Measurements from ENCODE around the gene ATP8B1. TPM values are rescaled to one million over a fixed set of nuclear protein-coding genes. Genes with fewer than 3 reads are reported as not detected.

ATP8B1 gene
- total RNA-seq, 1 experiment from 2014 or later, result 1.1 TPM

DNA sequence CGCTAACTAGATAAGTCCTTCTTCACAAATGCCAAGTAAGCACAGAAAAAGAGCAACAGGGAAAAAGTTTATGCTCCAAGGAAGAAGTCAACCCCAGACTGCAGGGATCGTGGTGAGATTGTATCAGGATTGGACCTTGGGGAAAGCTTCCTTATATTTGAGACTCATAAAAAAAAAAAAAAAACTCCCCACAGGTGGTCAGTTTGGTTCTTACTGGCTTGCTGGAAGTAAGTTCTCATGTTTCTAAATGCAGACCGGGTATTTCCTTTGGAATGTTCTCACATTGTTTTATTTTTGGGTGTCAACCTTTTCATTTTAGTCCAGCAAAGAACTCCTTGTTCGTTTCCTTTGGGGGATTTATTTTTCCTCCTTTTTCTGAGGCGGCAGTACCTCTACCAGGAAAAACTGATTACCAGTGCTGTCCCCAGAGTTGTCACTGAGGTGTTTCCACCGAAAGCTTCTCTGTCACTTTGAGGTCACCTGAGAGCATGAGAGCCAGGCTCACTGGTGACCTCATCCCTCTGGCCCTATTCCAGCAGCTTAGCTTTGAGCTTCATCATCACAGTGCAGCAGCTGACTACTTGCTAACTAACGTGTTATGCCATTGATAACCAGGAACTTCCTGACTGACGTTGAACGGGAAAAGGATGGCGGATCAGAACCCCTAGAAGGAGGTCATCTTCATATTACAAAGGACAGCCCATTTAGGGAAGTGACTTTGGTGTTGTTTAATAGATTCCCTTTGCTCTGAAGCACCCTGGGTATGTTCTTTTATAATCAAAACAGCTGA, 16.8 kb upstream of the ATP8B1 start:
- Histone ChIP-seq H2BK5ac (ENCODE audit: insufficient read length, low read length) (no peak overlapping the region), H3K4me2 (ENCODE audit: insufficient read depth, insufficient read length, low read length) (no peak overlapping the region), H3K27me3 (ENCODE audit: insufficient read depth, low read length) (no peaks in the 10 kb centered on the region), H3K9ac (ENCODE audit: extremely low read depth, insufficient read length, low read length) (no peak overlapping the region), H2AK5ac (ENCODE audit: insufficient read length, low read length) (no peak overlapping the region), H3K79me2 (ENCODE audit: insufficient read depth, low read length) (no peaks in the 10 kb centered on the region), H3K9me3 (ENCODE audit: control insufficient read depth, low read depth, low read length) (no peaks in the 10 kb centered on the region), H3K27ac (ENCODE audit: insufficient read length, low read depth, low read length) (no peak overlapping the region), H3K56ac (ENCODE audit: insufficient read length, low read depth, low read length) (no peak overlapping the region), H3K4me1 (ENCODE audit: insufficient read depth, low read length) (no peaks in the 10 kb centered on the region), H2BK120ac (ENCODE audit: low read depth, low read length, poor library complexity, severe bottlenecking) (no peak overlapping the region), H2BK12ac (ENCODE audit: insufficient read length, low read depth, low read length) (no peak overlapping the region), H2BK20ac (ENCODE audit: low read depth, low read length, poor library complexity, severe bottlenecking) (no peak overlapping the region), H3K23ac (ENCODE audit: insufficient read length, low read depth, low read length) (no peak overlapping the region), H2BK15ac (ENCODE audit: low read depth, low read length) (no peak overlapping the region), H3K18ac (ENCODE audit: insufficient read length, low read depth, low read length) (no peak overlapping the region), H4K20me1 (ENCODE audit: control insufficient read depth, insufficient read depth, insufficient read length) (no peaks in the 10 kb centered on the region), H3K79me1 (ENCODE audit: insufficient read depth, low read depth, low read length, poor library complexity, severe bottlenecking) (no peaks in the 10 kb centered on the region), H4K91ac (ENCODE audit: insufficient read length, low read depth, low read length) (no peak overlapping the region), H3K23me2 (ENCODE audit: insufficient read length, low read depth, low read length, poor library complexity, severe bottlenecking) (no peaks in the 10 kb centered on the region), H2AFZ (ENCODE audit: low read length) (no peak overlapping the region), H4K5ac (ENCODE audit: insufficient read length, low read depth, low read length) (no peak overlapping the region), H3K4ac (ENCODE audit: low read depth, low read length) (no peak overlapping the region), H3T11ph (ENCODE audit: low read length) (no peak overlapping the region), H4K8ac (replicated peaks; ENCODE audit: insufficient read length, low read depth, low read length) (no peak overlapping the region), H3K14ac (ENCODE audit: insufficient read depth, low read length) (no peak overlapping the region)
- Mint-ChIP-seq H3K4me3 (no peak overlapping the region), H3K27me3 (ENCODE audit: low read depth) (peaks cover 3% of the 10 kb centered on the region; the same call in 1 of the 2 replicates), H3K27ac (no peak overlapping the region), H3K9me3 (no peaks in the 10 kb centered on the region; a peak in 1 of 5 replicates), H3K36me3 (ENCODE audit: insufficient read depth in 1 of 3, low read depth in 3 of 3) (no peaks in the 10 kb centered on the region), H3K4me1 (peaks cover 3 to 4% of the 10 kb centered on the region in 2 experiments; a peak in 2 of 4 replicates)
- TF ChIP-seq, protein P1, sequence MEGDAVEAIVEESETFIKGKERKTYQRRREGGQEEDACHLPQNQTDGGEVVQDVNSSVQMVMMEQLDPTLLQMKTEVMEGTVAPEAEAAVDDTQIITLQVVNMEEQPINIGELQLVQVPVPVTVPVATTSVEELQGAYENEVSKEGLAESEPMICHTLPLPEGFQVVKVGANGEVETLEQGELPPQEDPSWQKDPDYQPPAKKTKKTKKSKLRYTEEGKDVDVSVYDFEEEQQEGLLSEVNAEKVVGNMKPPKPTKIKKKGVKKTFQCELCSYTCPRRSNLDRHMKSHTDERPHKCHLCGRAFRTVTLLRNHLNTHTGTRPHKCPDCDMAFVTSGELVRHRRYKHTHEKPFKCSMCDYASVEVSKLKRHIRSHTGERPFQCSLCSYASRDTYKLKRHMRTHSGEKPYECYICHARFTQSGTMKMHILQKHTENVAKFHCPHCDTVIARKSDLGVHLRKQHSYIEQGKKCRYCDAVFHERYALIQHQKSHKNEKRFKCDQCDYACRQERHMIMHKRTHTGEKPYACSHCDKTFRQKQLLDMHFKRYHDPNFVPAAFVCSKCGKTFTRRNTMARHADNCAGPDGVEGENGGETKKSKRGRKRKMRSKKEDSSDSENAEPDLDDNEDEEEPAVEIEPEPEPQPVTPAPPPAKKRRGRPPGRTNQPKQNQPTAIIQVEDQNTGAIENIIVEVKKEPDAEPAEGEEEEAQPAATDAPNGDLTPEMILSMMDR (conservative IDR thresholded peaks at IDR 0.05), result no peak
- WGBS (ENCODE audit: extremely low coverage, insufficient read length, low lambda C conversion rate), result no CpG with 5 or more reads among the region's 10 CpGs
- no peak for DNase-seq

Data from H9 (cell line).